H4 (cell line): ENCODE data around the gene TMEM240. TPM values are rescaled to one million over a fixed set of nuclear protein-coding genes. Genes with fewer than 3 reads are reported as not detected.

Experiments
- DNase-seq: peaks from one replicate; pipeline ENCODE4 v3.0.0-alpha.2; 2015; ENCODE audit warnings: low spot score
- total RNA-seq: library from RNA; depleted of rRNA; stranded (reverse); fragments of >200 nt; shearing (Covaris generic); gene quantifications from 2 replicates; pipeline ENCODE4 v1.2.3, GENCODE V29; 2014; rRNA removed

TMEM240 gene
- total RNA-seq = not detected in 2 replicates

- no peak for DNase-seq
These were observed at the start of gene TMEM240 for GRCh38 chr1:1540090-1540817. Gene TMEM240 (minus strand): TSS chr1:1540624. CDS start chr1:1540346, 278 bp downstream.

- DNase-seq = no peak
These were observed 43.1 kb upstream of the TMEM240 start for GRCh38 chr1:1583347-1584010.

GRCh38 chr1:1582585-1583346, 42.3 kb upstream of the TMEM240 start:
- no peak for DNase-seq

- DNase-seq = no peak
These were observed 38.0 kb upstream of the TMEM240 start for GRCh38 chr1:1578371-1578940.

- no peak for DNase-seq
These were observed 37.1 kb upstream of the TMEM240 start for GRCh38 chr1:1577367-1578011.

GRCh38 chr1:1574721-1575537, 34.5 kb upstream of the TMEM240 start, which contains the start of gene SSU72:
Gene SSU72 (minus strand): TSS chr1:1574863. CDS start chr1:1574557, 306 bp downstream.
- peak; percentile 90 for DNase-seq

GRCh38 chr1:1573843-1574720, 33.7 kb upstream of the TMEM240 start:
- DNase-seq = peak; percentile 48

- DNase-seq = no peak
These were observed 28.9 kb upstream of the TMEM240 start for GRCh38 chr1:1569341-1569740.

- no peak for DNase-seq
These were observed 27.5 kb upstream of the TMEM240 start for GRCh38 chr1:1567891-1568291.

GRCh38 chr1:1567152-1567875, 26.9 kb upstream of the TMEM240 start:
- no peak for DNase-seq

GRCh38 chr1:1565340-1565739, 24.9 kb upstream of the TMEM240 start:
- no peak for DNase-seq

- no peak for DNase-seq
These were observed 23.8 kb upstream of the TMEM240 start for GRCh38 chr1:1564268-1564667.

- DNase-seq = no peak
These were observed 23.3 kb upstream of the TMEM240 start for GRCh38 chr1:1563688-1564087.

- DNase-seq = no peak
These were observed 22.3 kb upstream of the TMEM240 start for GRCh38 chr1:1562556-1563195.

GRCh38 chr1:1561801-1562470, 21.5 kb upstream of the TMEM240 start:
- no peak for DNase-seq

GRCh38 chr1:1560178-1560577, 19.8 kb upstream of the TMEM240 start:
- no peak for DNase-seq

- DNase-seq = no peak
These were observed 18.6 kb upstream of the TMEM240 start for GRCh38 chr1:1559066-1559465.

- no peak for DNase-seq
These were observed 18.2 kb upstream of the TMEM240 start for GRCh38 chr1:1558591-1558990.
